ENCODE data around the gene TCF3.

Gene TCF3

GRCh38 chr19:1622541-1622940 lies 29.9 kb downstream of the TCF3 start:
- Histone ChIP-seq H3K36me3 (ENCODE audit: low read length) (peaks cover 4% of the 10 kb centered on the region; the same call in 1 of the 2 replicates), H3K9me3 (ENCODE audit: insufficient read depth, low read length) (no peaks in the 10 kb centered on the region), H3K79me2 (ENCODE audit: insufficient read depth, low read length) (peaks cover 23% of the 10 kb centered on the region), H3K9me2 (replicated peaks; ENCODE audit: insufficient read depth, low read length) (no peaks in the 10 kb centered on the region), H3K4me3 (ENCODE audit: insufficient read depth, low read length, poor library complexity, severe bottlenecking) (no peak overlapping the region), H2AFZ (ENCODE audit: low read depth, low read length, severe bottlenecking) (no peak overlapping the region), H3F3A (ENCODE audit: insufficient read depth) (no peaks in the 10 kb centered on the region), H3K9ac (ENCODE audit: low read length) (no peak overlapping the region), H3K27me3 (ENCODE audit: low read length) (no peaks in the 10 kb centered on the region), H4K20me1 (ENCODE audit: low read depth, low read length) (no peaks in the 10 kb centered on the region), H3K27ac (ENCODE audit: low read depth, low read length) (no peak overlapping the region), H3K4me2 (ENCODE audit: low read depth, low read length, poor library complexity, severe bottlenecking) (no peak overlapping the region)
- TF ChIP-seq CTCF (IDR thresholded peaks at IDR 0.05; ENCODE audit: insufficient read depth, low read length, poor library complexity, severe bottlenecking), result no peak
- TF ChIP-seq EZH2phosphoT487 (conservative IDR thresholded peaks at IDR 0.05; ENCODE audit: low read length), result no peak

GRCh38 chr19:1622007-1622406 lies 30.4 kb downstream of the TCF3 start:
- no peaks in the 10 kb centered on the region for H4K20me1 ChIP-seq (ENCODE audit: low read depth, low read length)
- H3K36me3 ChIP-seq (ENCODE audit: low read length), result peaks cover 5% of the 10 kb centered on the region; the same call in 1 of the 2 replicates

GRCh38 chr19:1621574-1621973 lies 30.8 kb downstream of the TCF3 start:
- no peak overlapping the region for H3K27ac ChIP-seq (ENCODE audit: low read depth, low read length)
- H3K9me3 ChIP-seq (ENCODE audit: insufficient read depth, low read length), result no peaks in the 10 kb centered on the region
- no peak overlapping the region for H3K9ac ChIP-seq (ENCODE audit: low read length)
- H3F3A ChIP-seq (ENCODE audit: insufficient read depth), result peaks cover 4% of the 10 kb centered on the region; the same call in 1 of the 2 replicates
- H3K4me3 ChIP-seq (ENCODE audit: insufficient read depth, low read length, poor library complexity, severe bottlenecking), result no peak overlapping the region
- no peak overlapping the region for H2AFZ ChIP-seq (ENCODE audit: low read depth, low read length, severe bottlenecking)
- no peaks in the 10 kb centered on the region for H4K20me1 ChIP-seq (ENCODE audit: low read depth, low read length)
- H3K36me3 ChIP-seq (ENCODE audit: low read length), result peaks cover 9% of the 10 kb centered on the region; the same call in 1 of the 2 replicates
- peaks cover 23% of the 10 kb centered on the region for H3K79me2 ChIP-seq (ENCODE audit: insufficient read depth, low read length)
- H3K4me2 ChIP-seq (ENCODE audit: low read depth, low read length, poor library complexity, severe bottlenecking), result no peak overlapping the region
- no peaks in the 10 kb centered on the region for H3K27me3 ChIP-seq (ENCODE audit: low read length)
- H3K9me2 ChIP-seq (replicated peaks; ENCODE audit: insufficient read depth, low read length), result no peaks in the 10 kb centered on the region
- TF ChIP-seq CTCF (IDR thresholded peaks at IDR 0.05; ENCODE audit: insufficient read depth, low read length, poor library complexity, severe bottlenecking) (no peak), EZH2phosphoT487 (conservative IDR thresholded peaks at IDR 0.05; ENCODE audit: low read length) (no peak)

More at GRCh38 chr19:1622007-1622406, 30.4 kb downstream of the TCF3 start:
- Histone ChIP-seq H3K4me3 (ENCODE audit: insufficient read depth, low read length, poor library complexity, severe bottlenecking) (no peak overlapping the region), H3K9me2 (replicated peaks; ENCODE audit: insufficient read depth, low read length) (no peaks in the 10 kb centered on the region), H3K79me2 (ENCODE audit: insufficient read depth, low read length) (peaks cover 23% of the 10 kb centered on the region), H3K4me2 (ENCODE audit: low read depth, low read length, poor library complexity, severe bottlenecking) (no peak overlapping the region), H3K9me3 (ENCODE audit: insufficient read depth, low read length) (no peaks in the 10 kb centered on the region), H3K9ac (ENCODE audit: low read length) (no peak overlapping the region), H3K27ac (ENCODE audit: low read depth, low read length) (no peak overlapping the region), H3K27me3 (ENCODE audit: low read length) (no peaks in the 10 kb centered on the region), H2AFZ (ENCODE audit: low read depth, low read length, severe bottlenecking) (no peak overlapping the region), H3F3A (ENCODE audit: insufficient read depth) (no peaks in the 10 kb centered on the region; the same call in 1 of the 2 replicates)
- no peak for TF ChIP-seq EZH2phosphoT487 (conservative IDR thresholded peaks at IDR 0.05; ENCODE audit: low read length)
- no peak for TF ChIP-seq CTCF (IDR thresholded peaks at IDR 0.05; ENCODE audit: insufficient read depth, low read length, poor library complexity, severe bottlenecking)
